ENCODE data around the gene NUP153. TPM values are rescaled to one million over a fixed set of nuclear protein-coding genes. Genes with fewer than 3 reads are reported as not detected.

The NUP153 gene
- total RNA-seq, 3 donors from 2014 or later (not counting 1 experiment from before 2014, with no cell fraction given): 67.5 to 74.9 (median 68.0) TPM

GRCh38 chr6:17565399-17565798 is 141.3 kb downstream of the NUP153 start:
- DNase-seq (no peak), ATAC-seq (no peak)
- Histone ChIP-seq H3K9me3 (ENCODE audit: control insufficient read depth, insufficient read depth, low read length) (peaks cover 5% of the 10 kb centered on the region), H3K27me3 (ENCODE audit: control insufficient read depth, insufficient read depth, low read length) (no peaks in the 10 kb centered on the region), H3K4me3 (ENCODE audit: low read length) (no peak overlapping the region), H3K36me3 (ENCODE audit: control insufficient read depth, insufficient read depth, low read length) (no peaks in the 10 kb centered on the region), H3K4me1 (ENCODE audit: control insufficient read depth, insufficient read depth, low read length) (no peaks in the 10 kb centered on the region), H3K27ac (ENCODE audit: low read length) (no peak overlapping the region)
- H3K4me3 Mint-ChIP-seq: no peak overlapping the region
- intact Hi-C loops (cut with micrococcal nuclease): no loop called here
- H3K4me1 Mint-ChIP-seq: no peaks in the 10 kb centered on the region
- H3K27me3 Mint-ChIP-seq (ENCODE audit: low read depth in 2 of 2): peaks cover 0 to 6% of the 10 kb centered on the region in 2 donors
- H3K36me3 Mint-ChIP-seq: no peaks in the 10 kb centered on the region
- 53% methylated on average over 3 of the region's 3 CpGs for WGBS (ENCODE audit: insufficient coverage)
- H3K27ac Mint-ChIP-seq: no peak overlapping the region
- H3K9me3 Mint-ChIP-seq: peaks cover 0 to 3% of the 10 kb centered on the region in 2 donors
- no peak for TF ChIP-seq CTCF (IDR thresholded peaks at IDR 0.05)

Other genes starting within 250 kb of the NUP153 start
- gene FAM8A1, start 106.6 kb downstream of the NUP153 start, total RNA-seq: 10 to 100 TPM; 32.1 to 45.4 (median 35.5) TPM

Data from natural killer cell (primary cell).